CD4-positive, CD25-positive, alpha-beta regulatory T cell (primary cell): ENCODE measurements around the gene THEM4. TPM values are rescaled to one million over a fixed set of nuclear protein-coding genes. Genes with fewer than 3 reads are reported as not detected.
"Not testable (repeated sequence)": the region's sequence is repeated elsewhere in the genome, so short reads cannot be mapped to it uniquely, and the experiment has no call there.

ENCODE experiments used
- ATAC-seq, 2 donors: fragments of 150-1000 bp; cut with Tn5 transposase; one replicate each; pipeline ENCODE4 v1.10.0; 2021; ENCODE audit warnings: low read depth in 2 of 2, moderate number of reproducible peaks in 2 of 2, moderate library complexity in 1 of 2
- DNase-seq, 3 donors: peaks; one replicate each; pipeline versions ENCODE4 v3.0.0 to v3.0.0-alpha.2; 2012 to 2022; ENCODE audit warnings: mixed read lengths in 1 of 3
- H3K27ac ChIP-seq: one replicate; pipeline ENCODE4 v1.7.0; 2013; ENCODE audit warnings: mild to moderate bottlenecking, low read length; ENCODE audit not compliant: insufficient read depth, poor library complexity, severe bottlenecking
- H3K27me3 ChIP-seq: one replicate; pipeline ENCODE4 v1.7.0; 2013; ENCODE audit warnings: low read length; ENCODE audit not compliant: control insufficient read depth, insufficient read depth
- H3K36me3 ChIP-seq: one replicate; pipeline ENCODE4 v1.7.0; 2013; ENCODE audit warnings: mild to moderate bottlenecking, low read length, moderate library complexity; ENCODE audit not compliant: control insufficient read depth, insufficient read depth
- H3K4me1 ChIP-seq: 2 replicates; pipeline ENCODE4 v1.7.0; 2013; ENCODE audit warnings: mild to moderate bottlenecking, low read length; ENCODE audit not compliant: insufficient read depth, control insufficient read depth, poor library complexity, severe bottlenecking
- H3K4me3 ChIP-seq: one replicate; pipeline ENCODE4 v1.7.0; 2013; ENCODE audit warnings: low read depth, mild to moderate bottlenecking, low read length, moderate library complexity
- H3K9me3 ChIP-seq, 2 experiments: 1 replicate in 1 of 2; 2 replicates in 1 of 2; pipeline ENCODE4 v1.7.0; 2013; ENCODE audit warnings: low read length in 2 of 2, mild to moderate bottlenecking in 1 of 2, moderate library complexity in 1 of 2; ENCODE audit not compliant: control insufficient read depth in 2 of 2
- H3K27ac Mint-ChIP-seq, 3 donors: one replicate each; pipeline ENCODE4 v1.8.0; 2020 to 2022; ENCODE audit warnings: mild to moderate bottlenecking in 3 of 3, mixed read lengths in 3 of 3, moderate library complexity in 2 of 3
- H3K27me3 Mint-ChIP-seq: one replicate; pipeline ENCODE4 v1.8.0; 2022; ENCODE audit warnings: mild to moderate bottlenecking, mixed read lengths
- H3K36me3 Mint-ChIP-seq: one replicate; pipeline ENCODE4 v1.8.0; 2020; ENCODE audit warnings: mixed read lengths
- H3K4me1 Mint-ChIP-seq, 4 donors: one replicate each; pipeline ENCODE4 v1.8.0; 2020 to 2022; ENCODE audit warnings: mixed read lengths in 4 of 4, mild to moderate bottlenecking in 1 of 4
- H3K4me3 Mint-ChIP-seq, 4 donors: one replicate each; pipeline ENCODE4 v1.8.0; 2020 to 2022; ENCODE audit warnings: mild to moderate bottlenecking in 4 of 4, mixed read lengths in 4 of 4, moderate library complexity in 3 of 4
- H3K9me3 Mint-ChIP-seq, 7 donors: one replicate each; pipeline ENCODE4 v1.8.0; 2020 to 2022; ENCODE audit warnings: mixed read lengths in 7 of 7, mild to moderate bottlenecking in 3 of 7, moderate library complexity in 2 of 7
- polyA plus RNA-seq, 4 donors: library from polyadenylated mRNA; unstranded; fragments of 300-500 nt; fragmentation: Illumina TruSeq; gene quantifications; one replicate each; pipeline ENCODE4 v1.2.3, GENCODE V29; 2021
- total RNA-seq: library from RNA; stranded (reverse); gene quantifications from one replicate; pipeline ENCODE4 v1.2.3, GENCODE V29; 2022

THEM4 gene
- total and polyA plus RNA-seq, 5 donors from 2014 or later, result 69.5 to 146 (median 105) TPM

DNA sequence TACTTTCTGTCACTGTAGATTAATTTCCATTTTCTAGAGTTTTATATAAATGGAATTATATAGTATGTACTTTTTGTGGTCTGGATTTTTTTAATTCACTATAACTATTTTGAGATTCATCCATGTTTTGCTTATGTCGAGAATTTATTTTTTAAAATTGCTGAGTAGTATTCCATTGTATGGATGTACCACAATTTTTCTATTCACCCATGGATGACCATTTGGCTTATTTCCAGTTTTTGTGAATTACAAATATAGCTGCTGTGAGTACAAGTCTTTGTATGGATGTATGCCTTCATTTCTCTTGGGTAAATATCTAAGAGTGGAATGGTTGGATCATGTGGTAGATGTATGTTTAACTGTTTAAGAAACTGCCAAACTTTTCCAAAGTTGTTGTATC lies 3.7 kb upstream of the THEM4 start:
- Histone ChIP-seq H3K27me3 (no peaks in the 10 kb centered on the region), H3K4me3 (no peak overlapping the region), H3K27ac (no peak overlapping the region), H3K36me3 (no peaks in the 10 kb centered on the region), H3K4me1 (peaks cover 19% of the 10 kb centered on the region), H3K9me3 (peaks cover 0 to 2% of the 10 kb centered on the region in 2 experiments)
- peak overlapping the region in 1 of 4 donors; percentile 1 for H3K4me3 Mint-ChIP-seq
- peaks cover 0 to 3% (median 0%) of the 10 kb centered on the region in 7 donors for H3K9me3 Mint-ChIP-seq
- H3K4me1 Mint-ChIP-seq, result peaks cover 8 to 15% (median 10%) of the 10 kb centered on the region in 4 donors
- H3K27me3 Mint-ChIP-seq, result peaks cover 4% of the 10 kb centered on the region
- ATAC-seq (no peak), DNase-seq (no peak)
- H3K27ac Mint-ChIP-seq, result no peak overlapping the region
- H3K36me3 Mint-ChIP-seq, result peaks cover 4% of the 10 kb centered on the region

DNA sequence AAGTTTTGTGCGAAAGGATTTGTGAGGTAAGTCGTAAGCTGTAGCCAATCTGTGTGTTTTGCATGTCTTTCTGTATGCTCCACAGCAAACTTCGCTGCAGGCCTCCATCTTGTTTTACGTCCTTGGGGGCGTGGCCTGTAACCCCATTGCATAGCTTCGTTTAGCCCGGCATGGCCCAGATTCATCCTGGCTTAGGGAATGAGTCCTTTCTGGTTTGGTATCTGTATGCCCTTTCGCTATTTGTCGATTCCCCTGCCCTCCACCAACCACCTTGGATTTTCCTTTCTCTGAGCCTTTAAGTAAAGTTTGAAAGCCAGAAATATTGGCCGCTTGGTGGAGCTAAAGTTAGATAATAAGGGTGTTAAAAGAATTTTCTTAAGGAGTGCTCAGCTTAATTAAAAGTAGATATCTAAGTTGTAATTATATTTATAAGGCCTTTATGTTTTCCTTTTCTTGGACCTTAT lies 1.1 kb downstream of the THEM4 start:
- H3K27me3 Mint-ChIP-seq, result peaks cover 4% of the 10 kb centered on the region
- peak overlapping the region; percentile 85 to 96 (median 94) for H3K27ac Mint-ChIP-seq
- H3K4me3 Mint-ChIP-seq, result peak overlapping the region; percentile 82 to 97 (median 90)
- ATAC-seq, result no peak
- H3K4me3 ChIP-seq, result peak overlapping the region; percentile 94
- DNase-seq, result no peak
- peak overlapping the region; percentile 77 for H3K27ac ChIP-seq
- H3K27me3 ChIP-seq, result no peaks in the 10 kb centered on the region
- H3K9me3 ChIP-seq, result peaks cover 0 to 10% of the 10 kb centered on the region in 2 experiments
- peaks cover 64% of the 10 kb centered on the region for H3K4me1 ChIP-seq
- H3K4me1 Mint-ChIP-seq, result peaks cover 29 to 57% (median 40%) of the 10 kb centered on the region in 4 donors
- peaks cover 0 to 11% (median 2%) of the 10 kb centered on the region in 7 donors for H3K9me3 Mint-ChIP-seq
- H3K36me3 ChIP-seq, result peaks cover 3% of the 10 kb centered on the region
- peaks cover 19% of the 10 kb centered on the region for H3K36me3 Mint-ChIP-seq

DNA sequence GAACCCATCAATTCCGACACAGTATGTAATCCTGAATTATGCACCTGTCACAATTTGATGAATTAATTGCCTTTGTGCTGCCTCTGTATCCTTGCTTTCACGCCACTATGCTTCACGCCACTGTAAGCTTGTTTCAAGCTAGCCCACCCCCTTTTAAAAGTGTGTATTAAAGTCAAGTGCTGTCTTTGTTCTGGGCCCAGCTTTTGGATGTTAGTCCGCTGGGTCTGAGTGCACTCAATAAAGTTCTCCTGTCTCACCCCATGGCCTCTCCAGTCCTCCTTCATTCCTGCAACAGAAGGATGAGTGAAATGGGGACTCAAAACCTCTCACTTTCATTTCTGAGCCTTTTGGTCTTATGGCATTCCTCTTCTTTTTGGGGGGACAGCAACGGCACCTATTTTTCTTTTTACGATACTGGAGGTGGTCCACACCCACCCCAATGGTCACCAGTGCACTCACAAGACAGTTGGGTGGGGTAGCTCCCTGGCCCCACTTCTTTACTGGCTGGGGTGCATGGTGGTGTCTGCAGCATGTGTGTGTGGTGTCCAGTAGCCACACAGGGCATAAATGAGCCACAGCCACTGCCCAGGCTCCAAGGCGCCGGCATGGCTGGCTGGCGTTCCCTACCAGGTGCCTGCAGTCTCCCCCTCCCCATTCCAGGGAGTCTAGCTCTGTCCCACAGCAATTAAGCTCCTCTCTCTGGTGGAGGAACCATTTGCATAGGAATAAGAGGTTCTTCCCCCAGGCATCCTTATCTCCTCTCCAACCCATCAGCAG lies 1.8 kb downstream of the THEM4 start:
- Mint-ChIP-seq H3K9me3 (peaks cover 0 to 11% (median 2%) of the 10 kb centered on the region in 7 donors), H3K27me3 (peaks cover 4% of the 10 kb centered on the region), H3K27ac (peak overlapping the region; percentile 85 to 94 (median 92)), H3K36me3 (peaks cover 19% of the 10 kb centered on the region), H3K4me3 (peak overlapping the region; percentile 82 to 97 (median 90)), H3K4me1 (peaks cover 29 to 61% (median 41%) of the 10 kb centered on the region in 4 donors)
- Histone ChIP-seq H3K9me3 (peaks cover 0 to 10% of the 10 kb centered on the region in 2 experiments), H3K36me3 (peaks cover 3% of the 10 kb centered on the region), H3K27me3 (no peaks in the 10 kb centered on the region), H3K27ac (peak overlapping the region; percentile 60), H3K4me1 (peaks cover 71% of the 10 kb centered on the region), H3K4me3 (peak overlapping the region; percentile 94)
- no peak for ATAC-seq
- DNase-seq, result no peak

DNA sequence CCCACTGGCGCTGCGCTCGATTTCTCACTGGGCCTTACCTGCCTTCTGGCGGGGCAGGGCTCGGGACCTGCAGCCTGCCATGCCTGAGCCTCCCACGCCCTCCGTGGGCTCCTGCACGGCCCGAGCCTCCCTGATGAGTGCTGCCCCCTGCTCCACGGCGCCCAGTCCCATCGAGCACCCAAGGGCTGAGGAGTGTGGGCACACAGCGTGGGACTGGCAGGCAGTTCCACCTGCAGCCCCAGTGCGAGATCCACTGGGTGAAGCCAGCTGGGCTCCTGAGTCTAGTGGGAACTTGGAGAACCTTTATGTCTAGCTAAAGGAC lies 3.0 kb downstream of the THEM4 start:
- peaks cover 27% of the 10 kb centered on the region for H3K36me3 Mint-ChIP-seq
- H3K9me3 Mint-ChIP-seq, result peaks cover 0 to 16% (median 7%) of the 10 kb centered on the region in 7 donors
- Histone ChIP-seq H3K4me1 (peaks cover 73% of the 10 kb centered on the region), H3K9me3 (peaks cover 0 to 10% of the 10 kb centered on the region in 2 experiments), H3K27ac (peak overlapping the region; percentile 83)
- not testable (repeated sequence) for DNase-seq, H3K4me3 ChIP-seq, ATAC-seq, H3K27me3 ChIP-seq, H3K36me3 ChIP-seq, H3K27me3 Mint-ChIP-seq
- H3K4me1 Mint-ChIP-seq, result peaks cover 33 to 74% (median 47%) of the 10 kb centered on the region in 4 donors
- H3K4me3 Mint-ChIP-seq, result peak overlapping the region in 2 of 4 donors; percentile 75 to 91
- peak overlapping the region in 2 of 3 donors; percentile 82 to 92 for H3K27ac Mint-ChIP-seq

DNA sequence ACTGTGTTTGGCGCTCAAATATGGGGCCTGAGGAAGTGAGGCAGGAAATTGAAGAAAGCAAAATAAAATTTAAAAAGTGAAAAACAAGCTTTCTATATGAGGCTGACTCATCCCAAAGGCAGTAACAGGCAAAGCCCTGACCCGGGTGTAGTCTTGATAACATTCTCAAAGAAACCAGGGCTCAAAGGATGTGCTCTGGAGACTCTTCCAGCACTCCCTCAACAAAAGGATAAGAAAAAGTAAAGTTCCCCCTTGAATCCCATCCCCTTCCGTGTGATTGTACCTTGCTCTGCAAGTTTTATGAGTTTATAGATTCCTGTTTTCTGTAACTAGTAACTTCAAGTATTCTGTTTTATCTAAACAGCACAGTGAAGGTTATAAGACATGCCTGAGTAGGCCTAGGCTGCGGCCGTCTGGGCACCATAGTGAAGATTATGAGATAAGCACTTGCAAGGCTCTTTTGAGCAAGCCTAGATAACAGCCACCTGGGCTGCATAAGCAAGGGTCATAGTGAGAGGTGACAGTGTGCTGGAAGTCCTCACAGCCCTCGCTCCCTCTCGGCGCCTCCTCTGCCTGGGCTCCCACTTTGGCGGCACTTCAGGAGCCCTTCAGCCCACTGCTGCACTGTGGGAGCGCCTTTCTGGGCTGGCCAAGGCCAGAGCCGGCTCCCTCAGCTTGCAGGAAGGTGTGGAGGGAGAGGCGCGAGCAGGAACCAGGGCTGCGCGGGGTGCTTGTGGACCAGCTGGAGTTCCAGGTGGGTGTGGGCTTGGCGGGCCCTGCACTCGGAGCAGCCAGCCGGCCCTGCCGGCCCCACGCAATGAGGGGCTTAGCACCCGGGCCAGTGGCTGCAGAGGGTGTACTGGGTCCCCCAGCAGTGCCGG lies 3.6 kb downstream of the THEM4 start:
- Mint-ChIP-seq H3K9me3 (peaks cover 0 to 20% (median 9%) of the 10 kb centered on the region in 7 donors), H3K4me1 (peaks cover 33 to 80% (median 48%) of the 10 kb centered on the region in 4 donors), H3K4me3 (peak overlapping the region; percentile 76 to 87 (median 79)), H3K36me3 (peaks cover 30% of the 10 kb centered on the region), H3K27ac (peak overlapping the region; percentile 89 to 95 (median 92))
- DNase-seq (peak in 2 of 3 donors; percentile 20 to 83), ATAC-seq (peak; percentile 56 to 61)
- peaks cover 73% of the 10 kb centered on the region for H3K4me1 ChIP-seq
- peaks cover 0 to 10% of the 10 kb centered on the region in 2 experiments for H3K9me3 ChIP-seq
- H3K36me3 ChIP-seq, H3K27me3 Mint-ChIP-seq, H3K27me3 ChIP-seq: not testable (repeated sequence)
- peak overlapping the region; percentile 83 for H3K27ac ChIP-seq
- H3K4me3 ChIP-seq, result peak overlapping the region; percentile 87

DNA sequence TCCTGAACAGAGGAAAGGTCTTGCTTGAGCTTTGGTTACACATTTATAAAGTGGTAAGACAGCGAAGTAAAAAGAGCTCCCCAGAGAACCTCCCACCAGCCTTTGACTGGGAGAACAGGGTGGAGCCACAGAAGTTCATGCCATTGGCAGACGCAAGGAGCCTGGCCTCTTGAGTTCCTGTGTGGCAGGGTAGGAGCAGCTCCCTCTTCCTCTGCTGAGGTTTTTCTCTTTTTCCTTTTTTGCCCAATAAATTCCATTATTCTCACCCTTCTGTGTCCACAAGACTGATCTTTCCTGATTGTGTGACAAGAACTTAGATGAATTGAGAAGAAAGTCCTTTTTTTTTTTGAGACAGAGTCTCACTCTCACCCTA lies 4.3 kb downstream of the THEM4 start:
- Histone ChIP-seq H3K9me3 (peaks cover 0 to 10% of the 10 kb centered on the region in 2 experiments), H3K27ac (peak overlapping the region; percentile 83), H3K27me3 (no peaks in the 10 kb centered on the region), H3K4me3 (peak overlapping the region; percentile 87), H3K36me3 (peaks cover 3% of the 10 kb centered on the region), H3K4me1 (peaks cover 71% of the 10 kb centered on the region)
- Mint-ChIP-seq H3K27me3 (no peaks in the 10 kb centered on the region), H3K4me3 (peak overlapping the region; percentile 76 to 87 (median 79)), H3K4me1 (peaks cover 35 to 86% (median 53%) of the 10 kb centered on the region in 4 donors), H3K36me3 (peaks cover 34% of the 10 kb centered on the region), H3K9me3 (peaks cover 0 to 25% (median 13%) of the 10 kb centered on the region in 7 donors), H3K27ac (peak overlapping the region; percentile 89 to 95 (median 92))
- DNase-seq (peak; percentile 50 to 91 (median 72)), ATAC-seq (peak; percentile 75 to 76)

DNA sequence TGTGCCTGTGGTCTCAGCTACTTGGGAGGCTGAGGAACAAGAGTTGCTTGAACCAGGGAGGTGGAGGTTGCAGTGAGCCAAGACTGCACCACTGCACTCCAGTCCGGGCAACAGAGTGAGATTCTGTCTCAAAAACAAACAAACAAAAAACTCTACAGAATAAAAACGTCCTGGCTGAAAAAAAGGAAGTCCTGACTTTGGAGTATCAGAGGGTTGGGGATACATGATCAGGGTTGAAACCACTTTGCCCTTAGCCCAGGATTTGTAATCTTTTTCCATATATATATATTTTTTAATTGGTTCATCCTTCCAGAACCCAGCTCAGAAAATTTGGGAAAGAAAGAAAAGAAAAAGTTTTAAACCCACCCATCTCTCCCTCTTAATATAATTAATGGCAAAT lies 6.5 kb downstream of the THEM4 start:
- Histone ChIP-seq H3K27ac (peak overlapping the region; percentile 83), H3K4me1 (peaks cover 72% of the 10 kb centered on the region), H3K9me3 (peaks cover 0 to 7% of the 10 kb centered on the region in 2 experiments), H3K36me3 (peaks cover 3% of the 10 kb centered on the region), H3K27me3 (no peaks in the 10 kb centered on the region), H3K4me3 (no peak overlapping the region)
- Mint-ChIP-seq H3K27ac (peak overlapping the region in 2 of 3 donors; percentile 20 to 86), H3K27me3 (no peaks in the 10 kb centered on the region), H3K4me3 (peak overlapping the region in 1 of 4 donors; percentile 54), H3K9me3 (peaks cover 0 to 32% (median 20%) of the 10 kb centered on the region in 7 donors), H3K36me3 (peaks cover 42% of the 10 kb centered on the region), H3K4me1 (peaks cover 36 to 92% (median 65%) of the 10 kb centered on the region in 4 donors)
- ATAC-seq (no peak), DNase-seq (no peak)
